Mesenchymal stem cell (in vitro differentiated cells and primary cell): Measurements from ENCODE around the gene CD276.

ENCODE experiments used
- DNase-seq: peaks from one replicate; pipeline ENCODE4 v3.0.0-alpha.2; 2013
- H2AFZ ChIP-seq: one replicate; pipeline ENCODE4 v1.6.1; 2013; ENCODE audit warnings: low read depth, mild to moderate bottlenecking, control low read depth, inconsistent platforms, low read length, moderate library complexity
- H2AK5ac ChIP-seq: 2 replicates; pipeline ENCODE4 v1.6.1; 2013; ENCODE audit warnings: low read length, moderate library complexity, mild to moderate bottlenecking, inconsistent platforms; ENCODE audit not compliant: severe bottlenecking
- H2BK120ac ChIP-seq: one replicate; pipeline ENCODE4 v1.6.1; 2013; ENCODE audit warnings: low read depth, mild to moderate bottlenecking, inconsistent platforms, low read length, moderate library complexity
- H2BK12ac ChIP-seq, 2 experiments: one replicate each; pipeline ENCODE4 v1.6.1; 2013; ENCODE audit warnings: inconsistent platforms in 2 of 2, low read length in 2 of 2, mild to moderate bottlenecking in 2 of 2, moderate library complexity in 2 of 2, control low read depth in 1 of 2
- H2BK15ac ChIP-seq: one replicate; pipeline ENCODE4 v1.6.1; 2013; ENCODE audit warnings: mild to moderate bottlenecking, low read depth, inconsistent platforms; ENCODE audit not compliant: poor library complexity, severe bottlenecking
- H2BK5ac ChIP-seq: 2 replicates; pipeline ENCODE4 v1.6.1; 2013; ENCODE audit warnings: low read depth, mild to moderate bottlenecking, low read length, control low read depth, inconsistent platforms; ENCODE audit not compliant: poor library complexity, severe bottlenecking
- H3K14ac ChIP-seq, 2 experiments: one replicate each; pipeline ENCODE4 v1.6.1; 2013; ENCODE audit warnings: inconsistent platforms in 2 of 2, low read length in 2 of 2, control low read depth in 1 of 2, mild to moderate bottlenecking in 1 of 2, moderate library complexity in 1 of 2
- H3K18ac ChIP-seq, 2 experiments: one replicate each; pipeline ENCODE4 v1.6.1; 2013; ENCODE audit warnings: inconsistent platforms in 2 of 2, low read length in 2 of 2, control low read depth in 1 of 2, low read depth in 1 of 2, mild to moderate bottlenecking in 1 of 2
- H3K23ac ChIP-seq, 2 experiments: one replicate each; pipeline ENCODE4 v1.6.1; 2013; ENCODE audit warnings: inconsistent platforms in 2 of 2, low read length in 2 of 2, mild to moderate bottlenecking in 2 of 2, moderate library complexity in 2 of 2, control low read depth in 1 of 2
- H3K27ac ChIP-seq: 2 replicates; pipeline ENCODE4 v1.5.1; 2013; ENCODE audit warnings: mild to moderate bottlenecking, moderate library complexity, low read length, control low read depth, inconsistent platforms; ENCODE audit not compliant: poor library complexity, severe bottlenecking
- H3K27me3 ChIP-seq, 2 experiments: 2 replicates each; pipeline versions ENCODE4 v1.6.1 to v1.7.0; 2013; ENCODE audit warnings: low read length in 2 of 2, mild to moderate bottlenecking in 2 of 2, moderate library complexity in 2 of 2, control low read depth in 1 of 2, inconsistent platforms in 1 of 2; ENCODE audit not compliant: control insufficient read depth in 1 of 2, insufficient read depth in 1 of 2
- H3K36me3 ChIP-seq, 2 experiments: 2 replicates each; pipeline versions ENCODE4 v1.6.1 to v1.7.0; 2013; ENCODE audit warnings: low read length in 2 of 2, control low read depth in 1 of 2, inconsistent platforms in 1 of 2, low read depth in 1 of 2, mild to moderate bottlenecking in 1 of 2; ENCODE audit not compliant: insufficient read depth in 2 of 2, control insufficient read depth in 1 of 2
- H3K4ac ChIP-seq, 2 experiments: one replicate each; pipeline ENCODE4 v1.6.1; 2013; ENCODE audit warnings: inconsistent platforms in 2 of 2, low read length in 2 of 2, mild to moderate bottlenecking in 2 of 2, moderate library complexity in 2 of 2, control low read depth in 1 of 2, low read depth in 1 of 2
- H3K4me1 ChIP-seq: 2 replicates; pipeline ENCODE4 v1.6.1; 2013; ENCODE audit warnings: low read depth, low read length, control low read depth; ENCODE audit not compliant: control insufficient read depth, insufficient read depth
- H3K4me2 ChIP-seq: 2 replicates; pipeline ENCODE4 v1.6.1; 2013; ENCODE audit warnings: low read length, mild to moderate bottlenecking, inconsistent platforms; ENCODE audit not compliant: poor library complexity, severe bottlenecking
- H3K4me3 ChIP-seq, 2 experiments: 2 replicates each; pipeline versions ENCODE4 v1.5.1 to v1.7.0; 2013; ENCODE audit warnings: low read length in 2 of 2, mild to moderate bottlenecking in 2 of 2, control low read depth in 1 of 2, low read depth in 1 of 2; ENCODE audit not compliant: insufficient read depth in 1 of 2
- H3K79me1 ChIP-seq: replicated peaks from 2 replicates; pipeline ENCODE4 v1.6.1; 2013; ENCODE audit warnings: mild to moderate bottlenecking, control low read depth, low read length, inconsistent platforms; ENCODE audit not compliant: poor library complexity, severe bottlenecking
- H3K9ac ChIP-seq: 2 replicates; pipeline ENCODE4 v1.7.0; 2013; ENCODE audit warnings: mild to moderate bottlenecking, low read length, moderate library complexity
- H3K9me3 ChIP-seq: 2 replicates; pipeline ENCODE4 v1.7.0; 2013; ENCODE audit warnings: mild to moderate bottlenecking, low read length; ENCODE audit not compliant: control insufficient read depth
- H4K8ac ChIP-seq: one replicate; pipeline ENCODE4 v1.6.1; 2013; ENCODE audit warnings: inconsistent platforms, mild to moderate bottlenecking, low read length, moderate library complexity
- H4K91ac ChIP-seq: one replicate; pipeline ENCODE4 v1.6.1; 2013; ENCODE audit warnings: mild to moderate bottlenecking, low read length, inconsistent platforms
- WGBS: methylation state at CpG from one replicate; pipeline ENCODE4 v1.1.7; 2013; ENCODE audit warnings: mixed read lengths; 5-methylcytosine and 5-hydroxymethylcytosine counted together

Gene CD276

DNA sequence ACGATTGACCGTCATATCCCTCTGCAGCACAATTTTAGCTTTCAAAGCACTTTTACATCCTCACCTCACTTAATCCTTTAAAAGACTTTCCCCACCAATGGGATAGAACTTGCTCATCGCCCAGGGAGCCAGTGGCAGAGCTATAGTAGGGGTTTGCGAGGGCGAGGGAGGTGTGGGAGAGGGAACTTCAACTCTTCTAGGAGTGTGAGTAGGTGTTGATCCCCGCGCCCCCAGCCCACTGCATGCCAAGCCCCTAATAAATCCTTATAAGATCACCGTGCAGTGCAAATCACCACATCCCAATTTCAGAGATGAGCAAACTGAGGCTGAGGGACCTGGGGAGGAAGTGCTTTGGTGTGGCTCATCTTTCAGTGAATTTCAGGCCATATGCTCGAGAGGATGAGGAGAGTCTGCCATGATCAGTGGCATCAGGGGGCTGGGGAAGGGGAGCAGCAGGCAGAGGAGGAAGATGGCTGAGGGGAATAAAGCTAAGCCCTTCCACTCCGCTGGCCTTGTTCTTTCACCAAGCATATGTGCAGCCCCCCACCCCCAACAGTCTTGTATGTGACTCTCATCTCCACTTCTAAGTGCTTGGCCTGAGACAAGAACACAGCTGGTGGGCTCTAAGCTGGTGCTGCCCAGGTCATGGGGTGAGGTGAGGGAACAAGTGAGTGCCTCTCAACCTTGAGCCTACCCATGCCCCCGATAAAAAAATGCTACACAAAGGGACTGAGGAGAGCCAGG is 63.8 kb downstream of the CD276 start:
- no peaks in the 10 kb centered on the region for H3K36me3 ChIP-seq
- 68% methylated on average over 5 of the region's 11 CpGs for WGBS

DNA sequence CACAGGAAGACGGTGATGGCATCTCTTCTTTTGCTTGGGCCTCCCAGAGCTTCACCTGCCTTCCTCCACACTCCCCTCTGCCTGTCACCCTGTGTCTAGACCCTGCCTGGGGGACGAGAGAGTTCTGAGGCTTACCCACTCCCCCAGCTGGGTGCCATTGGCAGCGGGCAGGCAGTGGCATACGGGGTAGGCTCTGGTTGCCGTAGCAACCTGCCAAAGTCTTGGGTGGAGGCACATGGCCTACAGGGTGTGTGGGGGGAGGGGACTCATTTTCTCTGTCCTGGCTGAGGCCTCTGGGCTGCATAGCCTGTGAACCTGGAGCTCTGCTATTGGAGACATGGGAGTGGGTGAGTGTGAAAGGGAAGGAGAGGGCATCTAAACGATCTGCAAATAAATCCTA is 64.5 kb downstream of the CD276 start:
- H2AFZ ChIP-seq, result no peak overlapping the region
- no peak overlapping the region for H2BK120ac ChIP-seq
- H2BK12ac ChIP-seq, result no peak overlapping the region
- no peak overlapping the region for H3K14ac ChIP-seq
- H3K36me3 ChIP-seq, result no peaks in the 10 kb centered on the region
- no peak overlapping the region for H2BK5ac ChIP-seq
- no peak overlapping the region for H3K4ac ChIP-seq
- no peak overlapping the region for H3K23ac ChIP-seq
- peaks cover 13 to 64% of the 10 kb centered on the region in 2 experiments for H3K27me3 ChIP-seq
- 73% methylated on average over 6 of the region's 6 CpGs for WGBS
- DNase-seq, result no peak
- H2BK15ac ChIP-seq, result no peak overlapping the region
- no peak overlapping the region for H3K4me2 ChIP-seq
- H3K79me1 ChIP-seq, result no peaks in the 10 kb centered on the region
- H3K9me3 ChIP-seq, result no peaks in the 10 kb centered on the region
- H3K4me3 ChIP-seq, result no peak overlapping the region
- no peak overlapping the region for H4K91ac ChIP-seq
- H3K18ac ChIP-seq, result no peak overlapping the region
- H3K4me1 ChIP-seq, result peaks cover 33% of the 10 kb centered on the region
- H4K8ac ChIP-seq, result no peak overlapping the region
- H3K27ac ChIP-seq, result no peak overlapping the region
- no peak overlapping the region for H3K9ac ChIP-seq
- no peak overlapping the region for H2AK5ac ChIP-seq

More for the DNA sequence above, 63.8 kb downstream of the CD276 start:
- H2AFZ ChIP-seq, result no peak overlapping the region
- DNase-seq, result no peak
- H3K18ac ChIP-seq, result no peak overlapping the region
- no peak overlapping the region for H2AK5ac ChIP-seq
- no peak overlapping the region for H3K14ac ChIP-seq
- peaks cover 13 to 60% of the 10 kb centered on the region in 2 experiments for H3K27me3 ChIP-seq
- no peak overlapping the region for H3K27ac ChIP-seq
- H2BK5ac ChIP-seq, result no peak overlapping the region
- H2BK120ac ChIP-seq, result no peak overlapping the region
- peaks cover 29% of the 10 kb centered on the region for H3K4me1 ChIP-seq
- H4K91ac ChIP-seq, result no peak overlapping the region
- H2BK15ac ChIP-seq, result no peak overlapping the region
- no peak overlapping the region for H2BK12ac ChIP-seq
- H3K9ac ChIP-seq, result no peak overlapping the region
- H3K9me3 ChIP-seq, result no peaks in the 10 kb centered on the region
- no peak overlapping the region for H3K4me3 ChIP-seq
- H3K4ac ChIP-seq, result no peak overlapping the region
- H3K79me1 ChIP-seq, result no peaks in the 10 kb centered on the region
- H3K4me2 ChIP-seq, result no peak overlapping the region
- no peak overlapping the region for H4K8ac ChIP-seq
- no peak overlapping the region for H3K23ac ChIP-seq

GRCh38 chr15:73749533-73749932 is 65.3 kb downstream of the CD276 start:
- no peak for DNase-seq
- no peak overlapping the region for H3K18ac ChIP-seq
- H4K8ac ChIP-seq, result no peak overlapping the region
- H2AFZ ChIP-seq, result no peak overlapping the region
- H3K23ac ChIP-seq, result no peak overlapping the region
- H3K4me3 ChIP-seq, result no peak overlapping the region
- no peaks in the 10 kb centered on the region for H3K79me1 ChIP-seq
- no peak overlapping the region for H4K91ac ChIP-seq
- no peak overlapping the region for H3K14ac ChIP-seq
- no peaks in the 10 kb centered on the region for H3K9me3 ChIP-seq
- peaks cover 31% of the 10 kb centered on the region for H3K4me1 ChIP-seq
- no peak overlapping the region for H2BK5ac ChIP-seq
- H2BK120ac ChIP-seq, result no peak overlapping the region
- H3K4ac ChIP-seq, result no peak overlapping the region
- H3K27me3 ChIP-seq, result peaks cover 13 to 68% of the 10 kb centered on the region in 2 experiments
- no peak overlapping the region for H3K9ac ChIP-seq
- H3K4me2 ChIP-seq, result no peak overlapping the region
- H2BK15ac ChIP-seq, result no peak overlapping the region
- H2BK12ac ChIP-seq, result no peak overlapping the region
- H3K27ac ChIP-seq, result no peak overlapping the region
- no peak overlapping the region for H2AK5ac ChIP-seq
- 83% methylated on average over 5 of the region's 5 CpGs for WGBS
- H3K36me3 ChIP-seq, result no peaks in the 10 kb centered on the region

- DNase-seq, result no peak
- Histone ChIP-seq H3K27ac (no peak overlapping the region), H2AK5ac (no peak overlapping the region), H3K23ac (no peak overlapping the region), H3K18ac (no peak overlapping the region), H3K4me2 (no peak overlapping the region), H3K4ac (no peak overlapping the region), H3K27me3 (peaks cover 13 to 70% of the 10 kb centered on the region in 2 experiments), H2BK15ac (no peak overlapping the region), H3K4me3 (no peak overlapping the region), H3K79me1 (no peaks in the 10 kb centered on the region), H2BK12ac (no peak overlapping the region), H2AFZ (no peak overlapping the region), H3K9me3 (no peaks in the 10 kb centered on the region), H3K14ac (no peak overlapping the region), H2BK120ac (no peak overlapping the region), H4K91ac (no peak overlapping the region), H2BK5ac (no peak overlapping the region), H3K9ac (no peak overlapping the region), H3K4me1 (peaks cover 31% of the 10 kb centered on the region), H3K36me3 (no peaks in the 10 kb centered on the region), H4K8ac (no peak overlapping the region)
- WGBS, result 81% methylated on average over 5 of the region's 5 CpGs
Observed at GRCh38 chr15:73749971-73750370, 65.8 kb downstream of the CD276 start.
